GM21786 (cell line): ENCODE measurements around the gene PLCZ1.
"Not testable (repeated sequence)": the region's sequence is repeated elsewhere in the genome, so short reads cannot be mapped to it uniquely, and the experiment has no call there.

Source experiments
- ATAC-seq: cut with Tn5 transposase; IDR thresholded peaks from one replicate; pipeline ENCODE4 v1.9.1; 2021; ENCODE audit not compliant: unreplicated experiment

PLCZ1 gene

DNA sequence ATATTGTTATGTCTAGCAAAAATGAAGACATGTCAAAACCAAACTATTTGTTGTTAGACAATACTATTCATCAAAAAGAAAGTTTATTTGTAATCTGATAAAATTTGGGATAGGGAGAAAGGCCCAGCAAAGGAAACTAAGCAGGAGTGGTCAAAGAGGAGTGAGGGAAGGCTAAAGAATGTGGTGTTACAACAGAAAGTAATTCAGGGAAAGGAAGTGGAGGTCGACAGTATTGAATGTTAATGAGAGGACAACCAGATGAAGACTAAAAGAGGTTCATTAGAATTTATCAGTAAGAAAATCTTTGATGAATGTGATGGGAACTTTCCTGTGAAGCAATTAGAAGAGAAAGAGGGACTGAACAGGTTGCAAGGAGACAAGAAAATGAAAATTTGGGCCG lies 33.9 kb downstream of the PLCZ1 start:
- ATAC-seq, result no peak

DNA sequence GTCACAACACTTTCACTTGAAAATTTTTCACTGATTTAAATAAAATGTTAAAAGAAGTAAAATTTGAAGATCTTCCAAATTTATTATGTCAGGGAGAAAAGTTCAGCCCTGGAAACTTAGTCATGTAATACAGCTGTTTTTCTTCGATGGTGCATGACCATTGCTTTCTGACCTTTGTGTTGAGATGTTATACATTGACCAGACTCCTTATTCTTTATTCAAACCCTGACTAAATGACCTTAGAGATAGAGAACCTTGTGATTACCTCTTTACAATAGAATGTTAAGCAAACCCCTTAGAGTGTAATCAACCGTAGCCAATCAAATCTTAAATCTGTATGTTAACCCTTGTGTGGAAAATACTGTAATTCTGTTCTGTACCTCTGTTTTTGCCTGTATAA lies 34.5 kb downstream of the PLCZ1 start:
- no peak for ATAC-seq

- ATAC-seq, result no peak
Measured at GRCh38 chr12:18700271-18700670, 37.5 kb downstream of the PLCZ1 start.

DNA sequence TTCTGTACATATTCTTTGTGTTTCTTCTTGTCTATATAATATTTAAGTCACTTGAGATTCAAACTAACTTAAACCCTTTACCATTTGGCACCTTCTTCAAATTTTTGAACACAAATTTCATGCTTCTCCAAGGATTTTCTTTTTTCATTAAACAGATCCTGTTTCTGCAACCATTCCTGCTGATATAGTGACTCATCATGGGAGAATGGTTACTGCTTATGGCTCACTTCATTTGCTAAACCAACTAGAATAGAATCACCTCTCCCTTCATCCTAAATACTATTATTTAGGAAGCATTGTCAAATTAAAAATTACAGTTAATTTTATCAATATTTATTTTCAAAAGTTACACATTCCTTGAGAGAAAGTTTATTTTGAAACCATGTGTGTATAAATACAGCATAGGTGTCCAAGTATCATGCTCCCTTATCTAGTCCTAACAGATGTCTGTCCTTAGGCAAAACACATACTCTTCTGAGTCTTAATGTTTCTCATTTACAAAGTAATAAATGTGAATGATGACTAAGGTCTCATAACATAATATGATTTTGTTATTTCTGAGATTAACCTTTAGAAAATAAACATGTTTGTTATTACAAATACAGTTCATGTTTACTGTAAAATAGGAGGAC lies 40.7 kb downstream of the PLCZ1 start:
- ATAC-seq, result no peak

- not testable (repeated sequence) for ATAC-seq
Measured at GRCh38 chr12:18693986-18694385, 43.8 kb downstream of the PLCZ1 start.

DNA sequence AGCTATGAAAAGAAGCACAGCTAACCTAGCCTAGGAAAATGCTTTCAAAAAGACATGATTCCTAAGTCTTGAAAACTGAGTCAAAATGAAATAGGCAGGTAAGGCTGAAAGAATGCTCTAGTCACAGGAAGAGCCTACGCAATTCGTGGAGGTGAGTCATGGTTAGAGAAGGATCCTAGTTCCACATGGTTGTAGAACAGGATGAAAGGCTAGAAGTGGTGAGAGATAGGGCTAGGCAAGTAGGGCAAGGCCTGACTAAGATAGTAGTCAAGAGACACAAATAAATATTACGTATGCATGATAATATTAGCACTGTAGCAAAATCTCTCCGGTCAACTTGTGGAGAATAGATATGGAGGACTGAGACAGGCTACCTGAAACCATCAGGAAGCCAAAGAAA lies 47.2 kb downstream of the PLCZ1 start:
- ATAC-seq, result no peak

- ATAC-seq, result no peak
Measured at GRCh38 chr12:18689771-18690170, 48.0 kb downstream of the PLCZ1 start.

GRCh38 chr12:18684430-18684829 lies 53.4 kb downstream of the PLCZ1 start:
- ATAC-seq, result no peak

- ATAC-seq, result no peak
Measured at GRCh38 chr12:18683327-18684013, 54.3 kb downstream of the PLCZ1 start.

DNA sequence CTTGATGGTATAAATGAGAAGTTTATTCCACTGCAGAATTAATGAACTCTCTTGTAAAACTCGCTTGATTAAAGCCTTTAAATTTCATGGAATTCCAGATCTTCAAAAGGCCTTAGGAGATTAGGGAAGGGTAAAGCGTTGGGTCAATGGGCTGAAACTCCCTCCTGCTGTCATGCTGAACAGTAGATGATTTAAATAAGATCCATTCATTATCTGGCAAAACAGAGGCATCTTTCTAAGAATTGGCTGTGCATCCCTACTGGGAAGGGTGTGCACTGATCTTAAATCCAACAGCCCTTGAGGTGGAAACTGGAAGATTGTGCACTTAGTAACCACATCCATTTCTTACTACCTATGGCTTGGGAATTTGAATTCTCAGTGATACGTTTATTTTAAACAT lies 56.0 kb downstream of the PLCZ1 start:
- no peak for ATAC-seq

DNA sequence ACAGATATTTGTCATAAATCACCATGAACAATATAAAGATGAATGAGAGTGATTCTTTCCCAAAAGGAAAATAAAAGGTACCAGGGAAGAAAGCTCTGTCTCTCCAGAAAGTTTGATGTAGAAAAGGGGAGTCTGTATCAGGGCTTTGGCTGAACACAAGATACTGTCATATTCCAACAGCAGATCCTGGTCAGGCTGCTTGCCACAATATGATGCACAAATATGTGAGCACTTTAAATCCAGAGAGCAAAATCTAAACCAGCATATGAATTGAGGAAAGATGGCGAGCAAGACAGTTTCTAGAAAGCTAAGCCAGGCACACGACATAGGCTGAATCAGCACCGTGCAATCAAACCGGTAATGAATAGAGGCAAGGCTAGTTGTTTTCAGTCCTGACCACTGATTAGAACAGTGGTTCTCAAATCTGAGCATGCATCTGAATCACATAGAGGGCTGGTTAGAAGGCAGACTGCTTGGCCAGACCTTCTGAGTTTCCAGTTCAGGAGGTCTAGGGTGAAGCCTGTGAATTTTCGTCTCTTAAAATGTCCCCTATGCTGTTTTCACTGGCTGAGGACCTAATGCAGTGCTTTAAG lies 60.7 kb downstream of the PLCZ1 start:
- ATAC-seq, result no peak

- no peak for ATAC-seq
Measured at GRCh38 chr12:18676141-18676540, 61.7 kb downstream of the PLCZ1 start.

- no peak for ATAC-seq
Measured at GRCh38 chr12:18658829-18659228, 79.0 kb downstream of the PLCZ1 start.

- no peak for ATAC-seq
Measured at GRCh38 chr12:18658179-18658578, 79.6 kb downstream of the PLCZ1 start.

- no peak for ATAC-seq
Measured at GRCh38 chr12:18655351-18655750, 82.5 kb downstream of the PLCZ1 start.

DNA sequence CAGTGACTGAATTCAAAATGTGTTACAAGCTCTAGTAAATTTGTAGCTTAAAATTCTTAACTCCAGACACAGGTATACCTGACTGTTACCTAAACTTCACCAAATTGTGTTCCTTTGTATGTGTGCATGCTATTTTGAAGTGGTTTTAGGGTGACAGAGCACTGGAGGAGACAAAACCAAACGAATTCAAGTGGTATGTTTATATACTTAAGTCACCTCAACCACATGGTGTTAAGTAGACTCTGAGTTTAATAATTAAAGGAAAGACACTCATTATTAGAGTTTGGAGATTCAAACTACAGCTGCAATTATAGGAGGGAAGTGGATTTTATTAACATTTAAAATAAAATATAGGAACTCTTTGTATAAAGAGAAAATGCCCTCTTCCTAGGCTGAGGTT lies 84.3 kb downstream of the PLCZ1 start:
- no peak for ATAC-seq

- ATAC-seq, result no peak
Measured at GRCh38 chr12:18652596-18652995, 85.2 kb downstream of the PLCZ1 start.

- no peak for ATAC-seq
Measured at GRCh38 chr12:18651525-18651924, 86.3 kb downstream of the PLCZ1 start.

GRCh38 chr12:18646286-18646890 lies 91.4 kb downstream of the PLCZ1 start:
- ATAC-seq, result no peak

DNA sequence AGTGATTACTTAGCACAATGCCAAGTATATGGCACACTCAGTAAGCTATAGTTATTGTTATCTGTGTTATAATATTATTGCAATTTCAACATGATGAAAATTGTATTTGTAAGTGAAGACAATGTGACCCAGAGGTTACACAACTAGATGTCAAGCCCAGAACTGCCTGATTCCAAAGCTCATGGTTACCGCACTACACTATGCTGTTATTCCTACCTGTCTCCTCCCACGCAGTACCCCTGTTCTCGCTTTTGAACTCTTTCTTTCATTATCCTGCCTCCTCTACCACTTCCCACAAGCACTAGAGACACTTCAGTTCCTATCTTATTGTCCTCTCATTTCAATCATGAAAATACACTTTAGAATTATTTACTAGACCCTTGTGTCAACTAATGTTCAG lies 93.2 kb downstream of the PLCZ1 start:
- ATAC-seq, result no peak

- ATAC-seq, result no peak
Measured at GRCh38 chr12:18643681-18644080, 94.1 kb downstream of the PLCZ1 start.

DNA sequence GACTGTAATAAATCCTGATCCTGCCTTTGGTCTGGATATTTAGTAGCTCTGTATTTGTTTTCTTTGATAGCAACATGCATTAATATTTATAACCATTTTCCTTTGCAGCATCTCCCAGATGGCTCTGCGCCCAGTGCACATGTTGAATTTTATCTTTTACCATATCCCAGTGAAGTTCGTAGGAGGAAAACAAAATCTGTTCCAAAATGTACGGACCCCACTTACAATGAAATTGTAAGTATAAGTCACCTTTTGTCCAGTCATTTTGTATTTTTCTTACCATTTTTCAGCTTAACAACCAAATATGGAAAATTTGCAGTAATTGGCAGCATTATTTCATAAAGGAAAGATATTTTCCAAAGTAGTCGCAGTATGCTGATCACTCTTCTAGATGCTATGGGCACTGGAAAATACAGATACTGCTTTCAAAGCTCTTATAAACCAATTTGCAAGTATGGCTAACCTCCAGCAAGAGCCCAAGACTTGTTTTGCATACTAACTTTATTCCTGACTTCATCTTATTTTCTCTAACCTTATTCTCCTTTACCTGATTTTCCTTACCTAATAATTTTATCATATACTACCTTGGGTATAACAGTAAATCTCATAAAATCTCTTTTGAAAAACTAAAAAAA lies 97.4 kb downstream of the PLCZ1 start:
- ATAC-seq, result no peak
